ENCODE results near the gene MMP12.

The MMP12 gene

GRCh38 chr11:102836290-102836875, 38.4 kb downstream of the MMP12 start:
- no peaks in the 10 kb centered on the region for H3K36me3 Mint-ChIP-seq
- CTCF ChIA-PET: interaction anchor here (1.5 kb wide), 1 partner anchor 104 kb away, joined by 3 read pairs; no protein-coding TSS in a partner anchor
- H3K27me3 Mint-ChIP-seq: peaks cover 10% of the 10 kb centered on the region
- no peak for DNase-seq
- no peaks in the 10 kb centered on the region for H3K4me1 Mint-ChIP-seq
- H3K4me3 Mint-ChIP-seq: no peak overlapping the region
- H3K27ac Mint-ChIP-seq: no peak overlapping the region
- no peaks in the 10 kb centered on the region for H3K9me3 Mint-ChIP-seq

GRCh38 chr11:102833731-102834130, 41.1 kb downstream of the MMP12 start:
- CTCF ChIA-PET: interaction anchor here (0.9 kb wide), 1 partner anchor 81 kb away, joined by 3 read pairs; no protein-coding TSS in a partner anchor
- DNase-seq: no peak
- Mint-ChIP-seq H3K27me3 (peaks cover 11% of the 10 kb centered on the region), H3K9me3 (no peaks in the 10 kb centered on the region), H3K36me3 (no peaks in the 10 kb centered on the region), H3K4me3 (no peak overlapping the region), H3K4me1 (no peaks in the 10 kb centered on the region), H3K27ac (no peak overlapping the region)

- Mint-ChIP-seq H3K4me1 (no peaks in the 10 kb centered on the region), H3K27ac (no peak overlapping the region), H3K4me3 (no peak overlapping the region), H3K9me3 (no peaks in the 10 kb centered on the region), H3K36me3 (no peaks in the 10 kb centered on the region), H3K27me3 (peaks cover 11% of the 10 kb centered on the region)
- CTCF ChIA-PET: no interaction called here
- no peak for DNase-seq
These were observed 42.2 kb downstream of the MMP12 start for GRCh38 chr11:102832612-102833011.

DNA sequence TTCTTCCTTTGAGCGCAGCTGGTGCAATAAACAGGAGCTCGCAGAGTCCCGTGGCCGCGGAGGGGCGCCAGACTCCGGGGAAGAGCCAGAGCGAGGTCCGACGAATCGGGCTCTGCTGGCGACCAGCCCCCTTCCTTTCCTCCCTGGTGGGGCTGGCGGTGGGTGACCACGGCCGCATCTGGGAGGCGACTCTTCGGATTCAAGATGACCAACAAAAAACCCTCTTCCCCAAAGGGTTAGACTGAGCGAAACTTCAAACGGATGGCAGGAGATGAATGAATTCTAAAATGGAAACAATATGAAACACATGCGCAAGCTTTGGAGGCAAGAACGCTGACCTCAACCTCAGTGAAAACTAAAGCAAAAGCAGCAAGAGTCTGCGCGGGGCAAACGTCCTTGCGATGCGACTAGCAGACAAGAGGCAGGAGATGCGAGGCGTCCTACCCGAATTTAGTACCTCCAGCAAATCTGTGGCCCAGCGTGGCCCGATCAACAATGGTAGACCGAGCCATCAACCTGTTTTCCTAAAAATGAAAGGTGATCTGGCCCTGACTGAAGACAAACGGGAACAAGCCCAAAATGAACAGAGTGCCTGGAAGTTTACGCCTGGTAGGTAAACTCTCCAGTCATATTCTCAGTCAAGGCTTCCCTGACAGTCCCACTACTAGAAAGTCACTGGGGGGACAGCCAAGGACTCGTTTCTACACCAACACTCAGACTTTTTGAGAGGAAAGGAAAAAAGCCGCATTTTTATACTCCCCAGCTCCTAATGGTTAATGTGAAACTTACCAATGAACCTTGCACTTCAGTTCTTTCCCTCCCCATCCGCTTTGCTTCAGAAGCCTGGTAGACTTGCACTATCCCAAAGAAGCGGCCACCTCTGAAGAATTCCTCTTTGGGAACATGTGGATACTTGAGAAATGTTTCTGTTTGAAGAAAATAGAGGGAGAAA, 43.0 kb downstream of the MMP12 start:
- Mint-ChIP-seq H3K27me3 (peaks cover 11% of the 10 kb centered on the region), H3K27ac (no peak overlapping the region), H3K36me3 (no peaks in the 10 kb centered on the region), H3K9me3 (no peaks in the 10 kb centered on the region), H3K4me1 (no peaks in the 10 kb centered on the region), H3K4me3 (no peak overlapping the region)
- DNase-seq: peak; percentile 24
- CTCF ChIA-PET: interaction anchor here (0.7 to 1.7 kb wide), 6 partner anchors 8 to 223 kb away, joined by 3 to 4 read pairs (median 3); no protein-coding TSS in a partner anchor

GRCh38 chr11:102831128-102831488, 43.7 kb downstream of the MMP12 start:
- DNase-seq: no peak
- peaks cover 11% of the 10 kb centered on the region for H3K27me3 Mint-ChIP-seq
- H3K4me3 Mint-ChIP-seq: no peak overlapping the region
- H3K4me1 Mint-ChIP-seq: no peaks in the 10 kb centered on the region
- CTCF ChIA-PET: interaction anchor here (0.7 to 1.7 kb wide), 6 partner anchors 9 to 224 kb away, joined by 3 to 4 read pairs (median 3); no protein-coding TSS in a partner anchor
- no peaks in the 10 kb centered on the region for H3K36me3 Mint-ChIP-seq
- H3K9me3 Mint-ChIP-seq: no peaks in the 10 kb centered on the region
- H3K27ac Mint-ChIP-seq: no peak overlapping the region

DNA sequence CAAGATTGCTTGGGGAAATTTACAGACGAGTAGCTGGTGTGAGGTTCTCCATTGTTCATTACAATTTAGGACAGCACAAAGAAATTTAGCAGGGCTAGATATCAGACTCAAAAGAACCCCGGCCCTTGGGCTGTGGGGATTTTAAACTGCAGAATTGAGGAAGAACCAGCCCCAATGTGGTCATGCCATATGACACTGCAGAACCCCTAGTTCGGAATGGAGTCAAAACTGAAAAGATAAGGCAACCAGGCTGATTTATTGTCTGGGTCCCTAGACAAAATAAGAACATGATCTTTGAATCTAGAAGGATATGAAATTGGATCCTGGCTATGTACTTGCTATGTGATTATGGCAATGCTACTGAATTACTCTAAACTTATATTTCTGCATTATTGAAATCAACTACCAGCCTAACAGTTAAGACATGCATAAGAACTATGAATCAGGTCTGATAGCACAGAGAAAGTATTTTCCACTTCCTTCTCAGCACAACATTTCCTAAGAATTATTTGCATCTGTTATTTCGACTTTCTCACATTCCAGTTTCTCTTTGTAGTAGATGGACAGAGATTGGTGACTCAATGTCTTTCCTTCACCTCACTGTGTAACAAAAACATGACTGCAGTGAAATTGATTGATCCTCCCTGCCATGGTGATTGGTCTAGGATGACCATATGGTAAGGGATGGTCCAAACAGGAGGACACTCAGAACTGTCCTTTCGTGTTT, 44.6 kb downstream of the MMP12 start:
- peaks cover 11% of the 10 kb centered on the region for H3K27me3 Mint-ChIP-seq
- H3K27ac Mint-ChIP-seq: no peak overlapping the region

GRCh38 chr11:102829316-102830000, 45.3 kb downstream of the MMP12 start:
- H3K27me3 Mint-ChIP-seq: peaks cover 11% of the 10 kb centered on the region
- H3K9me3 Mint-ChIP-seq: no peaks in the 10 kb centered on the region
- H3K4me3 Mint-ChIP-seq: no peak overlapping the region
- no peaks in the 10 kb centered on the region for H3K4me1 Mint-ChIP-seq
- H3K36me3 Mint-ChIP-seq: no peaks in the 10 kb centered on the region
- CTCF ChIA-PET: no interaction called here
- DNase-seq: no peak
- H3K27ac Mint-ChIP-seq: no peak overlapping the region

More for the DNA sequence above, 44.6 kb downstream of the MMP12 start:
- Mint-ChIP-seq H3K9me3 (no peaks in the 10 kb centered on the region), H3K4me3 (no peak overlapping the region), H3K36me3 (no peaks in the 10 kb centered on the region), H3K4me1 (no peaks in the 10 kb centered on the region)
- DNase-seq: no peak
- CTCF ChIA-PET: interaction anchor here (1.1 to 1.7 kb wide), 3 partner anchors 15 to 110 kb away, joined by 3 to 4 read pairs (median 3); no protein-coding TSS in a partner anchor

DNA sequence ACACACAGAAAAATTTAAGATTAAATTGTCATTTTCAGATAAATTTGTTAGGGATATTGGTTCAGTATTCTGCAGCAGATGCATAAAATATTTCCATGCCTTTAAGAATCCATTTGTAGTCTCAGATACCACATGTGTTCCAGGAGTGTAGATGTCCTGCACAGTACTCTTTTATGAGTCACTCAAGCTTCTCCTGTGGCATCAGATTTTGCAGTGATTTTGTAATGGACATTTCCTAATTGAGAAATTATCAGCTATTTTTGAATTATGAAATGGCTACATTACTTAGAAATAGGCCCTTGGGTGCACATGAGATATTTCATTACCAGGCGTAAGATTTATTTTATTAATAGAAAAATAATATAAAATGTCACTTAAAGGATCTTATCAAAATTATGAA, 50.2 kb downstream of the MMP12 start:
- no peak overlapping the region for H3K4me3 Mint-ChIP-seq
- no peaks in the 10 kb centered on the region for H3K36me3 Mint-ChIP-seq
- H3K4me1 Mint-ChIP-seq: no peaks in the 10 kb centered on the region
- CTCF ChIA-PET: no interaction called here
- no peak overlapping the region for H3K27ac Mint-ChIP-seq
- no peaks in the 10 kb centered on the region for H3K9me3 Mint-ChIP-seq
- no peak for DNase-seq
- H3K27me3 Mint-ChIP-seq: no peaks in the 10 kb centered on the region

- H3K36me3 Mint-ChIP-seq: no peaks in the 10 kb centered on the region
- CTCF ChIA-PET: no interaction called here
- DNase-seq: no peak
- no peak overlapping the region for H3K27ac Mint-ChIP-seq
- H3K9me3 Mint-ChIP-seq: no peaks in the 10 kb centered on the region
- no peak overlapping the region for H3K4me3 Mint-ChIP-seq
- no peaks in the 10 kb centered on the region for H3K27me3 Mint-ChIP-seq
- H3K4me1 Mint-ChIP-seq: no peaks in the 10 kb centered on the region
These were observed 55.3 kb downstream of the MMP12 start for GRCh38 chr11:102819491-102819890.

DNA sequence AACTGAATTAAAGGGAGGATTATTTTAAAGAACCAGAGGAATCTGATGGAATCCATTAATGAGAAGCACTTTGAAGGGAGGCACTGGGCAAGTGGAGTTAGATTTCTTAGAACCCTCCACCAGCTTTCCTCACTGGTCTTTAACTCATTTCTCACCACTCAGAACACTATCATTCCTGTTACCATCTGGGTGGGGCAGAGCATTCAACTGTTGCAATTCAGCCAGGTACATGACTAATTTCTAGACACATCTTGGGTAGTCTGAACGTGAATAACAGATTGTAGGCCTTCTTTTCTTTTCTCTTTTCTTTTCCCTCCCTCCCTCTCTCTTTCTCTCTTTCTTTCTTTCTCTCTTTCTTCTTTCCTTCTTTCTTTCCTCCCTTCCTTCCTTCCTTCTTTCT, 61.3 kb downstream of the MMP12 start:
- no peaks in the 10 kb centered on the region for H3K27me3 Mint-ChIP-seq
- H3K36me3 Mint-ChIP-seq: no peaks in the 10 kb centered on the region
- no peak overlapping the region for H3K27ac Mint-ChIP-seq
- CTCF ChIA-PET: no interaction called here
- H3K4me1 Mint-ChIP-seq: no peaks in the 10 kb centered on the region
- DNase-seq: no peak
- H3K4me3 Mint-ChIP-seq: no peak overlapping the region
- no peaks in the 10 kb centered on the region for H3K9me3 Mint-ChIP-seq

Measured in activated naive CD4-positive, alpha-beta T cell treated with anti-CD3 and anti-CD28 coated beads, Interleukin-2, amount 10 ng/mL, durations not matched to agents 7 days and 5 days (primary cell).